NAMALWA (cell line): Measurements from ENCODE around the gene DCP1B.
A peak's percentile ranks its signal among the peaks of the same experiment; 100 is the strongest.
"Not testable (repeated sequence)": the region's sequence is repeated elsewhere in the genome, so short reads cannot be mapped to it uniquely, and the experiment has no call there.

ENCODE experiments used
- DNase-seq: peaks from one replicate; pipeline ENCODE4 v3.0.0-alpha.2; 2015; ENCODE audit warnings: low spot score

Gene DCP1B

GRCh38 chr12:1977109-1977508 lies 27.1 kb downstream of the DCP1B start:
- no peak for DNase-seq

GRCh38 chr12:1974812-1975211 lies 29.4 kb downstream of the DCP1B start:
- no peak for DNase-seq

DNA sequence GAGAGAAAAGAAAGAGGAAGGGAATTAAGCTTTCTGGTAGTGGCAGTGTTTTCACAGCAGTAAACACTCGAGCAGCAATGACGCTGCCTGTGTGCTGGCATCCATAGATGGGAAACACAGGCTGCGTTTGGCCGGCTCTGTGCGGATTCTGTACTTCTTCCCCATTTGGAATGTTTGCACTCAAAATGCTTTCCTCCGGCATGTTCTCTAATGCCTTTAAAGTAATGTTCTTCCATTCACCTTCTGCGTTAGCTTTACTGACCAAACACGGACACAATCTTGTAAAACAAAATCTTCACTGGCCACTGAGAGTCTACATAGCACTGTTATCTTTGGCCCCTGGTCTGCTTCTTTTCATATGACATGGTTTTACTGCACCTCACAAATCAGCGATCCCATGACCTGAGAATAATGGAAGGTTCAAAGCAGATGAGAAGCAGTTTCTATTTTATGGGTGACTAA lies 31.4 kb downstream of the DCP1B start:
- no peak for DNase-seq

DNA sequence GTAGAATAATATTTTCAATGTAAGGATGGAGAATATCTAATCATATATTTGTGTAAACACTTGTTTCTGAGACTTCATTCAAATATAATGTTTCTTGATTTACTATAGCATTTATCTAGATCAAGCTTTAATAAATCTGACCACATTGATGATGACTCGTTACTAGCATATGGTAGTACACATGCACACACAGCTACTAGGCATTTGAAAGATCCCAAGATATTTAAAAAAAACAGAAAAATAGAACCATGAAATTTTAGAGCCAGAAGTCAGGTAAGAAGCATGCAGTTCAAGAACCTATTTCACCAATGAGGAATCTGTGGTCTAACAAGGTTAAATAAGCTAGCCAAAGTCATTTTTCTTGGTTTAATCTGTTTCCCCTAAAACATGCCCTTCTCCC lies 32.0 kb downstream of the DCP1B start:
- no peak for DNase-seq

GRCh38 chr12:1970331-1970900 lies 33.8 kb downstream of the DCP1B start:
- no peak for DNase-seq

GRCh38 chr12:1966561-1967226 lies 37.6 kb downstream of the DCP1B start:
- DNase-seq, result no peak

DNA sequence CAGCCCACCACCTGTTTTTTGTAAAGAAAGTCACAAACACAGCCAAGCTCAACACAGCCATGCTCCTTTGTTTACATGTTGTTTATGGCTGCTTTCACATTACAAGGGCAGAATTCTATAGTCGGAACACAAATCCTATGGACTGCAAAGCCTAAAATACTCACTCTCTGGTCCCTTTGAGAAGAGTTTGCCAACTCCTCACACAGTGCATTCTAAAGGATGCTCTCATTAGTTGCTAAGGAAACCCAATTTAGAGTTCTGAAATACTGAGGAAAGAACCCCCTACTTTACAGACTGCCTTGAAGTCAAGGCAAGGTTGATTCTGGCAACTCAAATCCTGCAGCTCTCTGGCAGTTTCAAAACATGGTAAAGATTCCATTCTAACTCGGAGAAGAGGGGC lies 38.3 kb downstream of the DCP1B start:
- no peak for DNase-seq

- DNase-seq, result no peak
Measured at GRCh38 chr12:1962051-1963020, 41.9 kb downstream of the DCP1B start.

DNA sequence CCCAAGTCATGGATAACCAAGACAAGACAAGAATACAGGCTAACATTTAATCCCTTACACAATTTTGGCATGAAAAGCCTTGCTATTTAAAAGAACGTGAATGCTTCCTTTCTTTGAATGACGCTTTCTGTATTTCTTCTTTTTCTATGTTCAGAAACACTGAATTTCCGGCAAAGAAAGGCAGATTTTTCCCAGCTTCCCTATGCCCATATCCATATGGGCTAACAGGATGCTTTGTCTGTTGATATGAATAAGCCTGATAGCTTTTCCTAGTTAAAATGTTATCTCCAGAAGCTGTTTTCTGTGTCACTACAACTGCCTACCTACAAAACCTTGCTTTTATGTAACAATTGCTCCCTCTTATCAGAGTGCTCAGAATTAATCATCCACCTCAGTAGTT lies 47.5 kb downstream of the DCP1B start:
- no peak for DNase-seq

DNA sequence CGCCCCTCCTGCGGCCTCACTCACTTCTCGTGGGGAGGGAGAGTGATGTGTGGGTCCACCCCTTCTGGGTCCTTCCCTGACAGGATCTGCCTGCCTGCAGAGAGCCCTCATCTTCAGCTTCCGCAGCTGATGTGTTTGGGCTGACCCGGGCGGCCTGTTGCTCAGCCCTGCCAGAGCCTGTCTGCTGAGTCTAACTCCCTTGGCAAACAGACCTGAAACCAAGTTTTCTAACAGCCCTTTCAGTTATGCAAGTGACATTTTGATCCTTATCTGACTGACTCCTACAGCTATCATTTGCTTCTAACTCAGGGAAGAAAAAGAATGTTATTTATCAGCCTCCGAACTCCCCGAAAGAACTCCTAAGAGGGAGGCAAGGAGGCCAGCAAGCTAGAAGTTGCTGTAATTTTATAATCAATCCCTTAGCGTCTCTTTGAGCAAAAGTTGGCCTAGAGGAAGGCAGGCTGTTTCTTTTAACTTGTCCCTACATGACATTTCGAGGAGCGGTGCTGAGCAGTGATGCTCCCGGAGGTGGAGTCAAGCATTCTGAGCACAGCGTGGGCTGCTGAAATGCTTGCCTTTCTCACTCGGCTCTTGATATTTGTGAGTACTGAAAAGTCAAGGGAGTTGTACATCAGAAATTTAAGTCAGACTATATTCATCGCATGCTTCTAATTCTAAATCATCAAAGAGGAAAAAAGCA lies 54.3 kb downstream of the DCP1B start:
- DNase-seq, result no peak

DNA sequence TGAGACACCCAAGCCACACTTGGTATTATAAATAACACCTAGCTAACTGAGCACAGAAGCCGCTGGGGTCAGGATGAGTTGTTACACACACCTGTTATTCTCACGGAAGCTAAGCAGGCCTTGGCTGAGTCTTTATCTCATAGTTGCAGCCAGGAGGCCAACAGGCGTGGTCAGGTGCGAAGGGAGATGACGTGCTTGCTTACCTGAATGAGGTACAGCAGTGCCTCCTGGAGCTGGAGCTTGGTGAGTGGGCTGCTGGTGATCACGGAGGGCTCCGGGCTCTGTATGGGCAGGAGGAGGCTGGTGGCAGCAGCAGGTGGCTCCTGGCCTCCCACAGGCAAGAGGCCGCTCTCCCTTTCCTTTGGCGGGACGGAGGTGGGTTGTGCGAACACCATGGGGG lies 55.4 kb downstream of the DCP1B start:
- DNase-seq, result no peak

GRCh38 chr12:1947081-1947480 lies 57.2 kb downstream of the DCP1B start:
- no peak for DNase-seq

DNA sequence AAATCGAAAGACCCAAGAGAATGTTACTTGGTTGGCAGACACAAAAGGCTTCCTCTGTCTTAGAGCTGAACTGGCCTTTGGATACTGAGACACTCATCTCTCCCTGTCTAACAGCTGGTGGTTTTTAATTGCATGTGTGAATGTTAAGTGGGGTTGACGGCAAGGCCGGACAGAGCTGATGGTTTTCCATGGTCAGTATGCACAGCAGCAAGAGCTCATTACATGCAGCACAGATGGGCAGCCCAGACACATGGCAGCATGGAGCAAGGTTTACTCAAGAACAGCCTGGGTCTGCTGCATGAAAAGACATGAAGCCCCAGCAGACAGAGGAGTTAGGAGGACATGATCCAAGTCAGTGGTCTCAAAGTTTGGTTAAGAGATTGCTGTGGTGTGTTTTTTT lies 58.0 kb downstream of the DCP1B start:
- no peak for DNase-seq

- DNase-seq, result not testable (repeated sequence)
Measured at GRCh38 chr12:1945502-1945901, 58.8 kb downstream of the DCP1B start.

GRCh38 chr12:1939801-1940607 lies 64.3 kb downstream of the DCP1B start:
- peak; percentile 90 for DNase-seq

GRCh38 chr12:1939331-1939730 lies 64.9 kb downstream of the DCP1B start:
- no peak for DNase-seq

DNA sequence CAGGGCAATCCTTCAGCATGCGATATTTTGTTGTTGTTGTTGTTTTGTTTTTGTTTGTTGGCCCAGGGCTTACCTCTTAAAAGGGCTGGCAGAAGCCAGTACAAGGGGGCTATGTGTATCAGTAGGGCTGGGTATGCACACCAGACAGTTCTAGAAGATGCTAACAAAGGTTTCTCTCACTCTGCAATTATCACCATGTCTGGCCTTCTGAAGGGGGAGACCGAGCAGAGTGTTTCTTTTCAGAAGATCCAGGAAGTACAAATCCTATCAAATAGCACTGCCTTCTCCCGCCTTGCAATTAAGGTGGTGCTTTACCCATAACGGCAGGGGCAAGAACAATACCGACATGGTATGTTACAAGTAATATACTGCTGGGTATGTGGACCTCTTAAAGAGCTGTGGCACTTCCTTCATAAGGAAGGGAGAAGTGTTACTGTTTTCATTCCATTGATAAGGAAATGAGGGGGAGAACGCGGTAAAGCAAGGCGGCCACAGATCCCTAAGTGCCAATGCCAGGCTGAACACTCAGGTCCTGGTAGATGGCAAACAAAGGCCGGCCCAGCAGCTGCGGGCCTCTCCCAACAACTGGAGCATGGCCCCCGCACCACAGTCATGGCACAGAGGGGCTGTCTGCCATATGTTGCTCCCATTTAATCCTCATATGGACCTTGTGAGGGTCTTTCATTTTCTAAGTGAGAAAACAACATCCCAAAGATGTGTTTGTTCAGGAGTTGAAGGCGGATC lies 66.6 kb downstream of the DCP1B start:
- DNase-seq, result no peak

GRCh38 chr12:1936406-1937320 lies 67.6 kb downstream of the DCP1B start:
- no peak for DNase-seq

- DNase-seq, result no peak
Measured at GRCh38 chr12:1935700-1936378, 68.4 kb downstream of the DCP1B start.
